D721Med (cell line): ENCODE data around the gene FREM1.

Experiments used
- DNase-seq: peaks from one replicate; pipeline ENCODE4 v3.0.0; 2011; ENCODE audit warnings: low spot score; ENCODE audit not compliant: insufficient read length
- FAIRE-seq: peaks from 2 replicates; lab custom pipeline; 2011; peaks lifted over from hg19 to GRCh38; lab: Jason Lieb, UNC
- TF ChIP-seq, protein P1 (sequence below): IDR thresholded peaks from 2 replicates; pipeline ENCODE4 v1.5.1; 2012; ENCODE audit warnings: mild to moderate bottlenecking, control low read depth; ENCODE audit not compliant: insufficient read depth; ENCODE audit errors: missing control alignments

The FREM1 gene

DNA sequence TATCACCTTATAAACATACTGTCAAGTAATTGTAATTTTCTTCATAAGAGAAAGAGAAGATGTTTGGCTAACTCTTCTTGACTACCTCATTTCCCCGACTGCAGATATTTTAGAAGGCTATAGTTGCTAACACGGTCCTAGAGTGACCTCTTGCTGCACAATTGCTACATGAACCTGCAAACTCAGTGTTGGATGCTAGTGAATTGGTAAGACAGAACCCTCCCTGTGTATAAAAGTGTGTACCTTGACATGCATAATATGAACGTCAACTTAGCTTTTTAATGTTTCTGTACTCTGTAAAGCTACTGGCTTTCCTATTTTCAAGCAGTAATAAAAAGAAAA lies 141.0 kb downstream of the FREM1 start:
- TF ChIP-seq, protein P1, sequence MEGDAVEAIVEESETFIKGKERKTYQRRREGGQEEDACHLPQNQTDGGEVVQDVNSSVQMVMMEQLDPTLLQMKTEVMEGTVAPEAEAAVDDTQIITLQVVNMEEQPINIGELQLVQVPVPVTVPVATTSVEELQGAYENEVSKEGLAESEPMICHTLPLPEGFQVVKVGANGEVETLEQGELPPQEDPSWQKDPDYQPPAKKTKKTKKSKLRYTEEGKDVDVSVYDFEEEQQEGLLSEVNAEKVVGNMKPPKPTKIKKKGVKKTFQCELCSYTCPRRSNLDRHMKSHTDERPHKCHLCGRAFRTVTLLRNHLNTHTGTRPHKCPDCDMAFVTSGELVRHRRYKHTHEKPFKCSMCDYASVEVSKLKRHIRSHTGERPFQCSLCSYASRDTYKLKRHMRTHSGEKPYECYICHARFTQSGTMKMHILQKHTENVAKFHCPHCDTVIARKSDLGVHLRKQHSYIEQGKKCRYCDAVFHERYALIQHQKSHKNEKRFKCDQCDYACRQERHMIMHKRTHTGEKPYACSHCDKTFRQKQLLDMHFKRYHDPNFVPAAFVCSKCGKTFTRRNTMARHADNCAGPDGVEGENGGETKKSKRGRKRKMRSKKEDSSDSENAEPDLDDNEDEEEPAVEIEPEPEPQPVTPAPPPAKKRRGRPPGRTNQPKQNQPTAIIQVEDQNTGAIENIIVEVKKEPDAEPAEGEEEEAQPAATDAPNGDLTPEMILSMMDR = peak; percentile 53
- DNase-seq (no peak), FAIRE-seq (peak; percentile 55)

DNA sequence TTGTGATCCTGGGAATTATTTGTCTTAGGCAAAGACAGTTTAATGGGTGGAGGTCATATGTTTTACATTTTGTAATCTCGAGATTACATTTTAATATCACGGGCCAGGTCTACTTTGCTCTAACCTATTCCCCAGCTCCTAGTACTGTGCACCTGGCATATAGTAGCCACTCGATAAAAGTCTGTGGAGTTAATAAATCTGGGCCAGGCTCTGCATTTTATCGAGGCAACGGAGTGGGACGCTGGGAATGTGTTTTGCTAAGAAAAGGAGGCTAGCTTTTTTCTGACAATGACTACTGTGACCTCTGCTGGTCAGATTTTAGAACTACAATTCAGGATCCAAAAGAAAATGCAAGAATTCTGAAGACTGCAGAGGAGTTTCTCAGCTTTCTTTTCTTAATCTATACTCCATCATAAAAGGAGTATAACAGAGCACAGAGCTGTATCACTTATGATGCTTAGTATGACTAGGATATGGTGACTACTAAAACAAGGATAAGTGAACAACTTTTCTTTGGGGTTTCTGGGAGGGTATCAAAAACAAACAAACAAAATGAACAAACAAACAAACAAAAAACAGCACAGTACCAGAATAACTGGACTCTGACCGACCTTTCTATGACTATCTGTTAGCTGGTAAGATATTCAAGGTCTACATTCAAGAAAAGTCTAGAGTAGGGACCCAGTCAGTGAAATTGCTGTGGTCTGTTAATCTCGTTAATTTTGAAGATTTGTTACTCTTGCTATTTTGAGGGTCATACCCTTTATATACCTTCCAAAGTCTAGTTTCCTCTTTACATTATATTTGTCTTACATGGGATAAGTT lies 141.6 kb downstream of the FREM1 start:
- DNase-seq (no peak), FAIRE-seq (peak; percentile 97)
- TF ChIP-seq, protein P1 = peak; percentile 68

DNA sequence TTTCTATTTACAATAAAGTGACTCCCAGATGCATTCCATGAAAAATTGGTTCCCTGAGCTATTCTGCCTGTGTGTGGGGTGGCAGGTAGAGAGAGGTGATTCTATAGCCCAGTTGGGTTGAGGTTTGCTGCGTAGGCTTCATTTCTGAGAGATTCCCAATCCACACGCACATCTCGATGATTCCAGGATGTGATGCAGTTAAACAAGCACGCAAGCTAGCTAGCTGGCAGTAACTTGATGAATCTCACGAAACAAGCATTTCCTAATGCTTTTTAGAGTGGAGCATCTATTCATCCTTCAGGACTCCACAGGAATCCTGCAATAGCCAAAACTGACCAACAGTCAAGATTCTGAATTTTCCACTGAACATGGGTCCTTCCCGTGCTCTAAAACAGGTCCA lies 143.9 kb downstream of the FREM1 start:
- no peak for DNase-seq
- TF ChIP-seq, protein P1 = no peak
- FAIRE-seq = no peak

DNA sequence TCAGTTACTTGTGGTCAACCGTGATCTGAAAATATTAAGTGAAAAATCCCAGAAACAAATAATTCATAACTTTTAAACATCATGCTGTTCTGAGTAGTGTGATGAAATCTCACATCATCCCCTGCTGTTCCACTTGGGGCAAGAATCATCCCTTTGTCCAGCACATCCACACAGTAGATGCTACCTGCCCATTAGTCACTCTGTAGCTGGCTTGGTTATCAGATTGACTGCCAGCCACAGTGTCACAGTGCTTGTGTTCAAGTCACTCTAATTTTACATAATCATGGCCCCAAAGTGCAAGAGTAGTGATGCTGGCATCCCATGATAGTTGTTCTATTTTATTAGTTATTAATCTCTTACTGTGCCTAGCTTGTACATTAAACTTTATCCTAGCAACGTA lies 148.6 kb downstream of the FREM1 start:
- DNase-seq = no peak
- FAIRE-seq = no peak
- TF ChIP-seq, protein P1 = no peak

DNA sequence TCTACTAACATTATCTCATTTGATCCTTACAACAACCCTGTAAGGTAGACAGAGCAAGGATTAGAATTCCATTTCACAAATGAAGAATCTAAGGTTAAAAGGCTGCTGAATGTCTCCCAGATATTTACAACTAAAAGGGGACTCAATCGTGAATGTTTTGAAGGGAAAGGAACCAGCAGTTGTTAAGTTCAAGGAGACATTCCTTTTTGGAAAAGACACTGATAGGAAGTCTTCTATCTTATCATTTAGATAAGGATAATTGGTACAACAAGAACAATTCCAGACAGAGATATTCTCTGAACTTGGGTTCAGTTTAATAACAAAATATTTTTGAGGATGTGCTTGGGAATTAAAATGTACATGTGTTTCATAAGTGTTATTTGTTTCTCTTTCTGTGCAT lies 150.2 kb downstream of the FREM1 start:
- TF ChIP-seq, protein P1 = no peak
- no peak for DNase-seq
- FAIRE-seq = no peak

DNA sequence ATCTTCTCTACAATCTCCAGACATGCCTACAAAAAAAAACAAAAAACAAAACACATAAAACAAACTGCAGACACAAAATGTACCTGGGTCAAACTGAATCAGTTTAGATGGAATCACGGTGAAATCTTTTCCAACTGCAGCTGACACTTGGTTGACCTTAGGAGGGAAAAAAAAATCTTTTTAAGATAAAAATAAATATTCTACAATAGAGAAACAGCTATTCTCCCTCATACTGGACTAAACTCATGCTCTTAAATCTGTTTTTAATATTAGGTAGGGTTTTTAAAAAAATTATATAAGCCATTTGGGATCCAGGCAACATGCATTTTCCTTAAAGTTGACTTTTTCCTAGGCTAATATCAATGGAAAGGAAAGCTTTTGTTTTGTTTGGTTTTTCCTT lies 153.9 kb downstream of the FREM1 start:
- DNase-seq (no peak), FAIRE-seq (no peak)
- TF ChIP-seq, protein P1 = no peak

DNA sequence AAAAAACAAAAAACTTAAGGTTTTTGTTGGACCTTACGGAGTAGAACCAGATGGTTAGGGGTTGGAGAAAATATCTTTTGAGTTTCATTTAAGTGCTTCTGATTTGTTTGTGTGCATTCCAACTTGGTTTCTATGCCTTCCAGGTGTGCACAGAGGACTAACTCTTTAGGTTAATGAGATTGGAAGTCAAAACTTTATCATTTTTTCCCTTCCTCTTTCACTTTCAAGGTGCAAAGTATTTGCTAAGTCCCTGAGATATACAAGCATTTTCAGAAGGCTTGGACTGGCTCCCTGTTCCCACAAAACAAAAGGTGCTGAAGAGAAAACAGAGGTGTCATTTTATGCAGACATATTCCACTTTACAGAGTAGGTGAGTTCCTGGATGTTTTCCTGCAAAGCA lies 157.4 kb downstream of the FREM1 start:
- TF ChIP-seq, protein P1 = no peak
- FAIRE-seq (no peak), DNase-seq (no peak)
